ENCODE data around the gene MGAT5B. TPM values are rescaled to one million over a fixed set of nuclear protein-coding genes. Genes with fewer than 3 reads are reported as not detected.

The MGAT5B gene
- total and polyA plus RNA-seq, 9 of the 15 experiments (the other 6 are each of a cell fraction or from before 2014, with no cell fraction given), result 0.09 to 0.43 (median 0.18) TPM; not detected in 4

- TF ChIP-seq HES1 (IDR thresholded peaks at IDR 0.05; ENCODE audit: low read depth) (no peak), GTF2B (IDR thresholded peaks at IDR 0.05; ENCODE audit: extremely low read depth, insufficient read length) (no peak), ZSCAN32 (CRISPR knock-in tag; IDR thresholded peaks at IDR 0.05) (no peak), KHSRP (IDR thresholded peaks at IDR 0.05) (no peak), ZHX1 (conservative IDR thresholded peaks at IDR 0.05; ENCODE audit: low read length) (no peak)
Measured at GRCh38 chr17:76982408-76983074, 114.3 kb downstream of the MGAT5B start (continued).
